ENCODE data around the gene CCDC167. TPM values are rescaled to one million over a fixed set of nuclear protein-coding genes. Genes with fewer than 3 reads are reported as not detected.

CCDC167 gene
- total RNA-seq, 1 experiment from 2014 or later = 35.7 TPM

DNA sequence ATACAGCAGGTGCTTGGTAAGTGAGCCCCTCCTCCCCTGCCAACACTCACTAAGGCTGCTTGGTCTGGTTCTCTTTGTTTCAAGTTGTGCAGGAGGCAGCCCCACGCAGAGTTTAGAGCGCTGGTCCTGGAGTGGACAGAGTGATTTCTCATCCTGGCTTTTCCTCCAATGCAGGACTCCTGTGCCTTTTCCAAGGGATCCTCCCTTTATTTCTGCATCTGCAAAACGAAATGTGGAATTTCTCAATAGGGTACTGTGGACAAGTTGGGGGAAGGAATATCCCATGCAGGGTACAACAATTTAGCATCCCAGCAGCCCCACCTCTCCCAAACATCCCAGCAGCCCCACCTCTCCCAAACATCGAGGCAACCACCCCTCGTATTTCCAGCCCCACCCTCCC lies 30.6 kb upstream of the CCDC167 start:
- DNase-seq (ENCODE audit: low spot score) = no peak

DNA sequence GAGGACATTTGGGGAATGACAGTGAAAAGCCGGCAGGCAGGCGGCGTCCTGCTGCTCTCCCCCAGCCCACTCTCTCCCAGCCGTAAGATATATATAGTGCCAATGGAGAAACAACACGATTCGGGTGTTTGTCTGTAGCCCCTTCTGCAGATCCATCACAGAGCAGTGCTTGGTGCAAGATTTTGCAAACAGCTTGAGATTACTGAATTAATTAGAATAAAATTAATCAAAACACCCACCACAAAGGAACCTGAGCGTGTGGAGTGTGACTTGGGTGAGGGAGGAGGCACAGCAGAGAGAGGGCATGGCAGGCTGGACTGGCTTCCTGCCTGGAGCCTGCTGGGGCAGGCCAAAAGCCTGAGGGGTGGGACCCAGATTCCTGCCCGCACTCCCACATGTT lies 28.8 kb upstream of the CCDC167 start:
- DNase-seq (ENCODE audit: low spot score) = no peak

DNA sequence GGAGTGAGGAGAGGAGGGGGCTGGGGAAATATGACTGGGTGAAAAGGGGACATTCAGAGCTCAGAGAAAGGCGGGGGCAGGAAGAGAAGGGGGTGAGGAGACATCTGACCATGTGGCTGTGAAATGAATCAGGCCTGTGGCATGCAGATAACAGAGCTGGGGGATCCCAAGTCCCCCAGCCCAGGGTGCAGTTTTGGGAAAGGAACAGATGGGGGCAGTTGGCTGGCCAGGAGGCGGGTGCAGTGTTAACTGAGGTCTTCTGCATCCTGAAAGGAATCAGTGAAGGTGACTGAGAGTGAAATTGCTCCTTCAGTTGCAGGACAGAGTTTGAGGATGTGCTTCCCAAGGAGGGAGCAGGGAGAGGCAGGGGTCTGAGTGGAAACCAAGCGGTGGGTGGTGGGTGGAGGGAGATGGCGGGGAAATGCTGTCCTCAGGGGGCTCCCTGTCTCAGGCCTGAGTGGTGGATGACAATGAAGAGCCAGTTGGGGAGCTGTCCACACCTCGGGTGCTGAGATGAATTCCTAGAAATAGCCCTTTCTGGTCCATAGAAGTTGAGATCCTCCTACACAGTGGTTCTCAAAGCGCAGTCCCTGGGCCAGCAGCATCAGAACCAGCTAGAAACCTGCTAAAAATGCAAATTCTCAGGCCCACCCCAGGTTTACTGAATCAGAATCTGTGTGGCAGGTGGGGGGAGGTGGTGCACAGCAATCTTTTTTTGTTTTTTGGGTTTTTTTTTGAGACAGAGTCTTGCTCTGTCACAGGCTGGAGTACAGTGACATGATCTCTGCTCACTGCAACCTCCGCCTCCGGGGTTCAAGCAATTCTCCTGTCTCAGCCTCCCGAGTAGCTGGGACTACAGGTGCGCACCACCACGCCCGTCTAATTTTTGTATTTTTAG lies 26.0 kb upstream of the CCDC167 start:
- no peak for DNase-seq (ENCODE audit: low spot score)

- DNase-seq (ENCODE audit: low spot score) = no peak
Measured at GRCh38 chr6:37524970-37525318, 25.3 kb upstream of the CCDC167 start.

- no peak for DNase-seq (ENCODE audit: low spot score)
Measured at GRCh38 chr6:37524025-37524969, 24.6 kb upstream of the CCDC167 start.

DNA sequence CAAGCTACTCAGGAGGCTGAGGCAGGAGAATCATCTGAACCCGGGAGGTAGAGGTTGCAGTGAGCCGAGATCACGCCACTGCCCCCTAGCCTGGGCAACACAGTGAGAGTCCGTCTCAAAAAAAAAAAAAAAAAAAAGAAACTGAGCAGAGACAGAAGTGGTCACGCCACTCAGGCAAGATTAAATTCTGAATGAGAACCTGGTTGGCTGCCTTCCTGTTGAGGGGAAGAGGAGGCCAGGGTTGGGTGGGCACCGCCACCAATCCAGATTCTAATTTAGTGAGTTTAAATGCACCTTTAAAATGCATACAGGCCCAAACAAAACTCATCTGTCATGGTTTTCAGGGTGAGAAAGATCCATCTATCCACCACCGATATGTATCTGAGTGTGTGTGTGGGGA lies 23.7 kb upstream of the CCDC167 start:
- DNase-seq (ENCODE audit: low spot score) = no peak

DNA sequence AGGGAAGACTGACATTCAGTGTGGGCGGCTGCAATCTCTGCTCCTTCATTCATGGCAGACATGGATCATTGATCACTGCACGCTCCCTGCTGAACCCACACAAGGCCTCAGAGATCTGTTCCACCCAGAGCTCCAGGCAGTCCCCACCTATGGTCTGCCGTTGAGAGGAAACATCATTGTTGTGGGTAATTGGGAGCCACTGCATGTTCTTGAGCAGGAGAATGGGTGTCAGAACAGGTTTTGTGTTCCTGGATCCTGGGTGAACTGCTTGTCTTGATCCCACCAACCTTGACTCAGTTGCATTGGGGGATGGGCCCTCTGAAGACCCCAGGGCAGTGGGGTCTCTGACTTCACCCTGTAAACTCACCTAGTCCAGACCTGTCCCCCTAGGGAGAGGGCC lies 23.1 kb upstream of the CCDC167 start:
- no peak for DNase-seq (ENCODE audit: low spot score)

DNA sequence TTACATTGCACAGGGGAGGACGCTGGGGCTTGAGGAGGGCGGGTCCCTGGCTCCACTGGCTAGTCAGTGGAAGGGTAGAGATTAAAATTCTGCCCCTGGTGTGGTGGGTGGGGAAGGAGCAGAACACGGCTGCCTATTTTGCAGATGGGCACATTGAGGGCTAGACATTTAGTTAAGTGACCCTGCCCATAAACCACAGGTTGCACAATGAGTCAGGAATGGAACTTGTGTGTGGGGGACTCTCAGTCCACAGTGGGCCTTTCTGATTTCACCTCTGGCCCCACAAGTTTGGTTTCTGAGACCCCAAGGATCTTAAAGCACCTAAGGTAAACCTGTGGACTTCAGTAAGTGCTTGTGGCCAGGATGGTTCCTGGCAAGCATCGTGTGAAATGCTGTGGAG lies 22.0 kb upstream of the CCDC167 start:
- no peak for DNase-seq (ENCODE audit: low spot score)

DNA sequence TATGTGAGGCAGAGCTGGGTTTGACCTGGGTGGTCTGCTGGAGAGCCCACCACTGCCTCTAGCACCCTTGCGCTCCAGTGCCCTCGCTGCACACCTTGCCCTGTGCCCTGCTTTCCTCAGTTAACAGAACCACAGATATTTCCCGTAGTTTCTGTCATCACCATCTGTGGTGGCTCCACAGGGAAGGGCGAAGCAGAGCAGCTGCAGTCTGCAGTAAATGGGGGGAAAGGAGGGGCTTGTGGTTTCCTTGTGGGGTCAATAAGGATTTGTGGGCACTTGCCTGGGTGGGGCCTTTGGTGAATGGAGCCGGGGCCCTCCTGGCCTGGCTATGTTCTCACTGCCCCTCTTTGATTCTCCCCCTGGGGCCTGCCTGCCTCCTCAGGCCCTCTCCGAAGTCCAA lies 21.2 kb upstream of the CCDC167 start:
- DNase-seq (ENCODE audit: low spot score) = no peak

- no peak for DNase-seq (ENCODE audit: low spot score)
Measured at GRCh38 chr6:37519461-37519860, 19.8 kb upstream of the CCDC167 start.

DNA sequence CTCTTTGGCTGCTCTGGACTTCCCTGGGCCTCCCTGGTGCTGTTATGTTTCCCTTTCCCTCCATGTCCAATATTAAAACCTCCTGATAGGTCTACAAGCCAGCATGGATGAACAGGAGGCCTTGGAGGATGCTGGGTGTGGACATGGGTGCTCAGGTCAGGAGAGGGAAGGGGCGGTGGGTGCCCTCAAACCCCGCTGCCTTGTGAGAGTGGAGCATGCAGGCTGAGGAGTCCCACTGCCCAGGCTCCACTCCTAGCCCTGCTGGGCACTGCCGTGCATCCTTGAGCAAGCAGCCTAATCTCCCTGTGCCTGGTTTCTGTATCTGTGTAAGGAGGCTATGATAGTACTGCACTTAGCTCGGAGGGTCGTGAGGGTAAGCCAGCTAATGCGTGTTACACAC lies 18.4 kb upstream of the CCDC167 start:
- DNase-seq (ENCODE audit: low spot score) = no peak

DNA sequence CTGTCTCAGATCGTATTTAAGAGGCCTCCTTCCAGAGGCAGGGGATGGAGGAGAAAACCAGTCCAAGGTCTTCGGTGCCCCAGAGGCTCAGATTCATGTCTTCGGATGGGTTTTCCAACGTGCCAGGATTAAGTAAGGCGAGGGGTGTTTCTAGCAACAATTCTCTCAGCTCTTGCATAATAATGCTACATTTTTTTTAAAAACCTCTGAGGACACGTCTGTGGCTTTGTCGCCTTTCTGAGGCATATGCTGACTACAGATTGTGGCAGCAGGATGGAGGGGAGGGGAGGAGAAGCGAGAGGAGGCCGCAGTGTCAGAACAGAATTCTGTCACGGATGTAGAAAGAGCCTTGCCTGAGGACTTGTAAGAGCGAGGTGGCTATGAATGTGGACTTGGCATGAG lies 17.7 kb upstream of the CCDC167 start:
- no peak for DNase-seq (ENCODE audit: low spot score)

DNA sequence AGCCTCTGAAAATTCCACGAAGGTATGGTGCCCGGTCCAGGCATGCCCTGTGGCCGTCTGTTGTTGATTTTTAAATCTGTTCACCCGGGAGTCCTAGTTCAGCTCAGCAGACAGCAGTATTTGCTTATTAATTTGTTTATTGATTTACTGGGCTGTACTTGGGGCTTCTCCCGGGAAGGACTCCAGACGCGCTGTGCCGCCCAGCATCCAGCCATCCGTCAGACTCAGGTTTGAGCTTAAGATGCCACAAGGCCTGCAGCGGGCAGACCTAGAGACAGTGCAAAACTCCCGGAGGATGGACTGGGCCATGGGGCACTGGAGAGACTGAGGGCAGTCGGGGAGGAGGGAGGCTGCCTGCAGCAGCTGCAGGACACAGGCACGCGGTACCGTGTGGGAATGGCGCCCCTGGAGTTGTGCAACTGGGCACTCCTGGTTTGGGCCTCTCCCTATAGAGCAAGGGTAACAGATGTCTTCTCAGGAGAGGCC lies 17.3 kb upstream of the CCDC167 start:
- DNase-seq (ENCODE audit: low spot score) = no peak

GRCh38 chr6:37516076-37516919 lies 16.6 kb upstream of the CCDC167 start:
- DNase-seq (ENCODE audit: low spot score) = no peak

DNA sequence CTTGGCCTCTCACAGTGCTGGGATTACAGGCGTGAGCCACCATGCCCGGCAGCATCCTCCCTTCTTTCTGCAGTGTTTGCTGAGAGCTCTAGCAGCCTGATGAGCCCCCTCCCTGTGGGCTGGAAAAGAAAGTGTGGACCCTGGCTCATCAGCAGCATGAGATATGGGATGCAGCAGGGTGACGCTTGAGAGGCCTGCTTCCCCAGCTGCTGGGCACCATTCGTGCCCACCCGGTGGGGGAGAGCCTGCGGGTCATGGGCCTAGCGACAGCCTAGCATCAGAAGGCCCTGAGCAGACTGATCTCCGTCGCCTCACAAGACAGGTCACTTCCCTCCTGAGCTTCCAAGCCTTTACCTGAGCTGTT lies 16.0 kb upstream of the CCDC167 start:
- DNase-seq (ENCODE audit: low spot score) = no peak

DNA sequence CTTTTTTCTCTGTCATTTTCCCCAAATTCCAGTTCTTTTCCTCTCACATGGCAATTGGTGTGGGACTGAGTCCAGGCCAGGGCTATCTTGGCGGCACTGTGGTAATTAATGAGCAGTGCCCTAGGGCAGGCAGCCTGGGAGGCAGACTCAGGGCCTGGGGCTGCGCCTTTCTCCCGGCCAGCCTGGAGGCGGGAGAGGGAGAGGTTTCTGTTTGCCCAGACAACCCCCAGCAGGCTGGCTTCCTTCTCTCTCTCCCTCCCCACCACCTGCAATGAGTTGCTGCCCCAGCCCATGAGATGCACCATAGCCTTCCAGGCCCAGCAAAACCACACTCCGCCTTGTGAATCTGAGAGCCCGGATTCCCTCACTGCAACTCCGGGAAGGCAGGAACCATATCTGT lies 15.1 kb upstream of the CCDC167 start:
- DNase-seq (ENCODE audit: low spot score) = no peak

DNA sequence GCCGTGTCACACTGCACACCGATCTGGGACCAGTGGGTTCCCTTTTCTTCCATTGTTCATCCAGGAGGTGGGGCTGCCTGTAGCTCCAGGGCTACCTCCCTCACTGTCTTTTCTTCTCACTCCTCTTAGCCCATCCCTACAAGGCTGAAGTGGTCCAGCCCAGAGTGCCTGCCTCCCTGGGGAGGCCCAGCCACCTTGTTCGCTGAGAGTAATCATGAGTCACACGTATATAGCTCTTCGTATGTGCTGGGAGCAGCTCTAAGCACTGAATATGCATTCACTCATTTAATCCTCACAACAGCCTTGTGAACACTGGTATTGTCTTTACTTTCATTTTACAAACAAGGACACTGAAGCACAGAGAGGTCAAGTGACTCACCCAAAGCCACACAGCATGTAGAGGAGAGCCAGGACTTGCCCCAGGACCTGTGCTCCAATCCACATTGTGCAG lies 14.7 kb upstream of the CCDC167 start:
- no peak for DNase-seq (ENCODE audit: low spot score)

GRCh38 chr6:37513576-37513975 lies 13.9 kb upstream of the CCDC167 start:
- no peak for DNase-seq (ENCODE audit: low spot score)

DNA sequence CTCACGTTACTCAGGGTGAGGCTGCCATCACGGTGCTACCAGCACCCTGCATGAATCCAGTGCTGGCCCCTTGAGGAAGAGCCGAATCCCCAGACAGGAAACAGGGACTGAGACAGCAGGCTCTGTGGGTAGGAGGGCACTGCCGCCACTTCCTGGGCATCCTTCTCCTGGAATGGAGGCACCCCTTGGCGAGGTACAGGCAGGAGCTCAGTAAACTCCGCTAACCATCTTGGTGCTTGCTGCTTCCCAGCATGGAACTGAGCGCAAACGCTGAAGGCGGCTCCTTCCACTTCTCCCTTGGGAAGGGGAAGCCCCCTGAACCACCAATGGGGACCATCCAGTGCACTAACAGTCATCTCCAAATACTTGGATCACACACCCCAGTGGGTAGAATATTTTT lies 13.5 kb upstream of the CCDC167 start:
- no peak for DNase-seq (ENCODE audit: low spot score)

DNA sequence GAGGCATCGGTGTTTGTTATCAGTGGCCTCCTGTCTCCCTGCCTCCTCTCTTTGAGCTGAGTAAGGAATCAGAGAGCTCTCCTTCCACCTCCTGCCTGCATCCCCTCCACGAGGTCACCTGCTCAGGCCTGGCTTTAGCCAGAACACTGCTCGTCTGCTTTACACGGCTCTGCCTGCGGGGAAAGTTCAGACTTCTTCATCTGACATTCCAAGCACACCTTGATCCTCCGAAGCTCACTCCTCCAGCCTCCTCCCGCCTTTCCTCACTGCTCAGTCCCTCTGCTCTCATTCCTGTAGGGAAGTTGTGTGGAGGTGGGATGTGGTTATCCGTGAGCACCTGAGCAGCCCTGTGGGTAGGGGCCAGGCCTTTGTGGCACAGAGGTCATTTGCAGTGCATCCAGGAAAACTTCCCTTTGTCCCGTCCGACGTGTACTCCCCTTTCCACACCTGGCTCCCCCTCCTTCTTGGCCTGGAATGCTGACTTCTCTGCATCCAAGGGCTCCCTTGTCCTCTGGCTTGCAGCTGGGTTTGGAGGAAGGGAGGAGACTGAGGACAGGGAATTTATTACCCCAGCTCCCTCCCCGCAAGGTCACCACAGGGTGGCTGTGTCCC lies 12.8 kb upstream of the CCDC167 start:
- no peak for DNase-seq (ENCODE audit: low spot score)

GRCh38 chr6:37511910-37512399 lies 12.3 kb upstream of the CCDC167 start:
- no peak for DNase-seq (ENCODE audit: low spot score)

Measured in HT-29 (cell line).